VCaP (cell line): ENCODE data around the gene RIC1.

Experiments used
- H3K27ac ChIP-seq: fragments of 450-650 bp; 2 replicates; pipeline ENCODE4 v1.5.1; 2017
- TF ChIP-seq, protein P1 (sequence below): fragments of 450-650 bp; conservative IDR thresholded peaks from 2 replicates; pipeline ENCODE4 v1.5.1; 2017; ENCODE audit warnings: mild to moderate bottlenecking, moderate library complexity

Gene RIC1

DNA sequence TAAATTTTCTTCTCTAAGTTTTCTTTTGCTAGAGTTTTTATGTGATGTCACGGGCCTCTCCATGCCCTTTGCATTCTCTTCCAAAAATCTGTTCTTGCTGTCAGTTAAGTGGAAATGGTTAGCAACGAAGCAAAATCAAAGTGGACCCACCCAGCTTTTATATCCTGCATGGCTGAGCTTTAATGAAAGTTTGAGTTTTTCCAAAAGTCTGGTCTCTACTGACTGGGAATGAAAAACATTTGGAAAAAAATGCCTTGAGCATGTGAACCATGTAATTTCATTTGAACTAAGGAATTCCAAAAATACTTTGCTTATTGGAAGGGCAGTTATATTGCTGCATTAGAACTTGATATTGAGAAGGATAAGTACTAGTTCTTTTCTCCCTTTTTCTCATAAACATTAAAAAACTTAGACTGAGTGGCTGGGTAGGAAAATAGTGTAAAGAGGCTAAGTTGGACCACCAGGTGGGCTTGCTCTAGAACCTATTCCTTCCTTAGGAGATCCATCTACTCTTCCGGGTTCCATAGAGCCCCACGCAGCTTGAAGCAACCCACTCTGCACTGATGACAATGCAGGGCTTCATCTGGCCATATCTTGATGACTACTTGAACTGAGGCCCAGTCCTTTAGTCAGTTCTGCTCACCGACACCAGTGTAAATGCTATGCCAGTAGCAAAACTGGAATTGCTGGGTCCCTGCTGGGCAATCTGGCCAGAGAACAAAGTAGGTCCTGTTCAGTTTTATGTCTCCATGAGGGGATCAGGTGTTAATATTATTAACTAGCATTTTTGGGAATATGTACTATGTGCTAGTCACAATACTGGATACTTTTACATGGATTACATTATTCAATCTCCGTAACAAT, 17.4 kb upstream of the RIC1 start:
- H3K27ac ChIP-seq, result no peak overlapping the region
- TF ChIP-seq, protein P1, sequence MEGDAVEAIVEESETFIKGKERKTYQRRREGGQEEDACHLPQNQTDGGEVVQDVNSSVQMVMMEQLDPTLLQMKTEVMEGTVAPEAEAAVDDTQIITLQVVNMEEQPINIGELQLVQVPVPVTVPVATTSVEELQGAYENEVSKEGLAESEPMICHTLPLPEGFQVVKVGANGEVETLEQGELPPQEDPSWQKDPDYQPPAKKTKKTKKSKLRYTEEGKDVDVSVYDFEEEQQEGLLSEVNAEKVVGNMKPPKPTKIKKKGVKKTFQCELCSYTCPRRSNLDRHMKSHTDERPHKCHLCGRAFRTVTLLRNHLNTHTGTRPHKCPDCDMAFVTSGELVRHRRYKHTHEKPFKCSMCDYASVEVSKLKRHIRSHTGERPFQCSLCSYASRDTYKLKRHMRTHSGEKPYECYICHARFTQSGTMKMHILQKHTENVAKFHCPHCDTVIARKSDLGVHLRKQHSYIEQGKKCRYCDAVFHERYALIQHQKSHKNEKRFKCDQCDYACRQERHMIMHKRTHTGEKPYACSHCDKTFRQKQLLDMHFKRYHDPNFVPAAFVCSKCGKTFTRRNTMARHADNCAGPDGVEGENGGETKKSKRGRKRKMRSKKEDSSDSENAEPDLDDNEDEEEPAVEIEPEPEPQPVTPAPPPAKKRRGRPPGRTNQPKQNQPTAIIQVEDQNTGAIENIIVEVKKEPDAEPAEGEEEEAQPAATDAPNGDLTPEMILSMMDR, result no peak

DNA sequence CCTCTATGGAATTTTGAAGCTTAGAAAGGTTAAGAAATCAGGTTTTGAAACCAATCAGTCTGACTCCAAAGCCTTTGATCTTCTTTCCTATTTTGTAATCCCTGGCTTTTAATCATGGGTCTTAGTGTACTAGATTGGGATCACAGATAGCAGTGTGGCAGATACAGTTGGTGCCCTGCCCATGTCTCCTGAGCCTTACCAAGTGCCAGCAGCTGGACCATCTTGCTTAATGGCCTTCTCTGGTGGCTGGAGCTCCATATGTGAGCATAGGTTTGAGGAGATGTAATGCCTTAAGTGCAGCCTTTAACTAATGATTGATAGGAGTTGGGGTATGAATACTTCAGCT, 16.7 kb upstream of the RIC1 start:
- TF ChIP-seq, protein P1, result no peak
- H3K27ac ChIP-seq, result no peak overlapping the region

DNA sequence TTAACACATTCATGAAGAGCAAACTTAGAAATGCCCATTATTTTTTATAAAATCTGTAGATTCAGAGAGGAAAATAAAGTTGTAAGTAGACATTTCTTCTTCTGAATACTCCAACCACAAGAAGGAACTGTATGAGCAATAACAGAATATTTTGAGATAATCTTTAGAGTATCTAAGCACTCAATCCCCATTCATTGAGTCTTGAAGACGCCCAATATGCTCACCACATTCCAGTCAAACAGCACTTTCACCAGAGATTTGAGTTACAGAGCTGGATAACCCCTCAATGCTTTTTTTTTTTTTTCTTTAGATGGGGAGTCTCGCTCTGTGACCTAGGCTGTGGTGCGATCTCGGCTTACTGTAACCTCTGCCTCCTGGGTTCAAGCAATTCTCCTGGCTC, 14.7 kb upstream of the RIC1 start:
- TF ChIP-seq, protein P1, result no peak

DNA sequence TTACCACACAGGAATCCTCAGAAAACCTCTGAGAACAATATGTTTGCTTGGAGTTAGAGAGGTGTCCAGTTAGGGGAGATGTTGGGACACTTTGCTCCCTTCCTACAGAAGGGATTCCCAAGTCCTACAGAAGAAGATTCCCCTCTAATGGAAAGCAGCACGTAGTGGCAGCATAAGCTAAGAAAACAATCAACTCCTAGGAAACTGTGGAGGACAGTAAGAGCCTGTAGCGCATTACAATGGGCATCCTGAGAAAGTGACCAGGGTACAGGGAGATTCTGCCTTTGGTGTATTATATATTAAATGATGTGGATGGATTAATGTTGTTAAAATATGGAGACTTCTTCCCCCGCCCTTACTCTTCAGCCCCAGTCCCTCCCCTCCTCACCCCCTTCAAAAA, 13.9 kb upstream of the RIC1 start:
- no peak overlapping the region for H3K27ac ChIP-seq
- TF ChIP-seq, protein P1, result no peak

More for the DNA sequence above, 14.7 kb upstream of the RIC1 start:
- no peak overlapping the region for H3K27ac ChIP-seq

DNA sequence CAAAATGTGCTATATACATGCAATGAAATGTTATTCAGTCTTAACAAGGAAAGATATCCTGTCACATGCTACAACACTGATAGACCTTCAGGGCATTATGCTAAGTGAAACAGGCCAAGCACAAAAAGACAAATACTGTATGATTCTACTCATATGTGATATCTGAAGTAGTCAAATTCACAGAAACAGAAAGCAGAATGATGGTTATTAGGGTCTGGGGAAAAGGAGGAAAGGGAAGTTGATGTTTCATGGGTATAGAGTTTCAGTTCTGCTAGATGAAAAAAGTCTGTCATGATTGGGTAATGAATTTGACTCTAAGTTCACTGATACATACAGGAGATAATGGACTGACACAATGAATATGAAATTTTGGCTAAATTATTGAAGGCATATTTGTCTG, 11.2 kb upstream of the RIC1 start:
- H3K27ac ChIP-seq, result no peak overlapping the region

DNA sequence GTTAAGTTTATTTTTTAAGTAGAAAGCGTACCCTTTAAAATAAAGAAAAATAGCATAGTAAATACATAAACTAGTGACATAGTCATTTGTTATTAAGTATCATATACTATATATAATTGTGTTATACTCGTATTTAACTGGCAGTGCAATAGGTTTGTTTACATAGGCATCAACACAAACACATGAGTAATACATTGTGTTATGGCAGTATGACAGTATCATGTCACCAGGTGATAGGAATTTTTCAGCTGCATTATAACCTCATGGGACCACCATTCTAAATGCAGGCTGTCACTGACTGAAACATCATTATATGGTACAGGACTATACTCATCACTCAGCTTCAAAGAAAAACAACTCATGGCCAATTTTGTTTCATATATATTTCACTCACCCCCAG, 8.4 kb upstream of the RIC1 start:
- H3K27ac ChIP-seq, result no peak overlapping the region
- TF ChIP-seq, protein P1, result no peak

More for the DNA sequence above, 11.2 kb upstream of the RIC1 start:
- TF ChIP-seq, protein P1, result no peak

DNA sequence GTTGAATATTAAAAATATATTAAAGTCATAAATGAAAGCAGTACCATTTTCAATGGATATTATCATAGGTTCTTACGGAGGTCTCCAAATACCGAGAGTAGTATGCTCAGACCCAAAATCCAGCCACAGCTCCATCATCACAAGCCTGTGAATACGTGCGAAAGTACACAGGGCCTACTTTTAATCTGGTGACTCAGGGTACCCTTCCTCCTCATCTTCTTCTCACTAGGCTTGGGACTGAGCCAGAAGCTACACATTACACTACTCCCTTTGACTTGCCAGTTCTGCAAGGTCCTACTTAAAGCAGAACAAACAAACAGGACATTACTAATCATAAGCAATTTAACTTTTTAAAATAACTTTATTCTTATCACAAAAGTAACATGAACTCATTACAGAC, 7.6 kb upstream of the RIC1 start:
- no peak overlapping the region for H3K27ac ChIP-seq
- TF ChIP-seq, protein P1, result no peak
